IPS-NIHi7 (cell line): ENCODE measurements around the gene RGS7.

Experiments used
- DNase-seq: peaks from one replicate; pipeline ENCODE4 v3.0.0; 2012; ENCODE audit warnings: mixed read lengths; ENCODE audit errors: extremely low spot score

The RGS7 gene

GRCh38 chr1:240833075-240833474 lies 523.9 kb downstream of the RGS7 start:
- DNase-seq = no peak

- no peak for DNase-seq
These were observed 525.1 kb downstream of the RGS7 start for GRCh38 chr1:240831922-240832321.

GRCh38 chr1:240831191-240831631 lies 525.8 kb downstream of the RGS7 start:
- DNase-seq = no peak

GRCh38 chr1:240829487-240829886 lies 527.5 kb downstream of the RGS7 start:
- DNase-seq = no peak

DNA sequence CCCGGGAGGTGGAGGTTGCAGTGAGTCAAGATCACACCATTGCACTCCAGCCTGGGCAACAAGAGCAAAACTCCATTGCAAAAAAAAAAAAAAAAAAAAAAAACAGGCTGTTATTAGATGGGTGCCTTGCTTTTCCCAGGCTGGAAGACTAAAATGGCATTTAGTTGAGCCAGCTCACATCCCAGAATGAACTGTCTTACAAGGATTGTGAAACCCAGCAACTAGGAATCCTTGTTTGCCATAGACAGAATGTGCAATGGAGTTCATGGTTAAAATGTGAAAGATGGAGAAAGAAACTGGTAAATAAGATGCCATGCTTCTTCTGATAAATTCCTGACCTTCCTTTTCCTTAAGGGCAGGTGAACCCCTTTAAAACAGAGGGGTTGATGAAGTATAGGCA lies 529.2 kb downstream of the RGS7 start:
- DNase-seq = no peak

GRCh38 chr1:240824238-240824637 lies 532.8 kb downstream of the RGS7 start:
- no peak for DNase-seq

GRCh38 chr1:240823357-240823756 lies 533.6 kb downstream of the RGS7 start:
- no peak for DNase-seq

GRCh38 chr1:240821925-240822324 lies 535.1 kb downstream of the RGS7 start:
- no peak for DNase-seq

GRCh38 chr1:240820816-240821215 lies 536.2 kb downstream of the RGS7 start:
- no peak for DNase-seq

GRCh38 chr1:240816472-240816871 lies 540.5 kb downstream of the RGS7 start:
- no peak for DNase-seq

DNA sequence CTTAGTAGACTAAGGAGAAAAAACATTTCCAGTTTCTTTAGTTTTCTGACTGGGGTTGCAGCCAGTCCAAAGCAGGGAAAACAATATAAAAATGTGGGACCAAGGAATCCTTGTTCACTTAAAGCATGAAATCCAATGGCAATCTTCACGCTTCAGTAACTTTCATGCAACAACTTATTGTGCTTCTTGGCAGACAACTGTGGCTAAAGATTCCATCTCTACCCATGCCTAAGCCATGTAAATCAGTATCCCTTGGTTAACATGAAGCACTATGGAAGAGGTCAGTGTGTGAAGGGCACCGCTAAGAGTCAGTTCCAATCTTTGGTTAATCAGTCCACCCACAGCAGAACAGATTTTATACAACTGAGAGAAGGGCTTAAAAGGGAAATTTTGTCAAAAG lies 543.3 kb downstream of the RGS7 start:
- DNase-seq = no peak

DNA sequence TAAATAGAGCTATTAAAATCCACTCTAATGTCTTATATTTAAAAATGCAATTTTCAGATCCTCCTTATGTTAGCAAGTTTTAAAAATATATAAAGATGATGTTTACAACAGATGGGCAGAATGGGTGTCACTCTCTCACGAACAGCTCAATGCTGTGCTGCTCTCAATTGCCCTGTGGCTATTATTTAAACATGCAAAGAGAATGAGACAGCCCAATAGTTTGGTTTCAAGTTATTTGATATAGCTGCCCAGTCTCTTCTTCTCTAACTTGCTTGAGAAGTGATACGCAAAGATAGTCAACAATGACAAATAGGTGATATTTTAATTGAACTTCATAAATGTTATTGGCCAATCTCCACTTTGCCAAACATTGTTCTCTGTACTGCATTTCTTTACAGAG lies 545.7 kb downstream of the RGS7 start:
- no peak for DNase-seq

GRCh38 chr1:240808381-240808780 lies 548.6 kb downstream of the RGS7 start:
- DNase-seq = no peak

DNA sequence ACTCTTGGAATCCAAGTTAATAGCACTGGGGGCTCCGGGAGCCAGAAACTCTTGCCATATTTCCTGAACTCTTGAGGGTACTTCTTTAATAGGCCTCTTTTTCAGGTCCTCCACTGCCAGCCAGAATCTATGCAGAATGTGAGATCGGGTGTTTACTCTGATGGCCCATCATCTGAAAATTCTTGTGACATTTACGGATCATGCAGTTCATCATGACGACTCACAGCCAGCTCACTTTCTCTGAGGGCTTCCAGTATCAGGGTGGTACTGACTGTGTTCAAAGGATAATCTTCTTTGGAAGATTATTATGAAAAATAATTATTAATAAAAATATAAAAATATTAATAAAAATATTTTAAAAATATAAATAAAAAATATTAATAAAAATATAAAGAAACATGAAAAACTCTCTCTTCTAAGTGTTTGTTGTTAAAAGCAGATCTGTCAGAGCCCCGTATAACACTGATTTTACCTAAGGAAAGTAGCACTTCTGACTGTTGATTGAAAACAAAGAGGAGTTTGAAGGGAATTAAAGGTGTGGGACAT lies 550.7 kb downstream of the RGS7 start:
- DNase-seq = no peak

GRCh38 chr1:240804475-240804874 lies 552.5 kb downstream of the RGS7 start:
- no peak for DNase-seq

DNA sequence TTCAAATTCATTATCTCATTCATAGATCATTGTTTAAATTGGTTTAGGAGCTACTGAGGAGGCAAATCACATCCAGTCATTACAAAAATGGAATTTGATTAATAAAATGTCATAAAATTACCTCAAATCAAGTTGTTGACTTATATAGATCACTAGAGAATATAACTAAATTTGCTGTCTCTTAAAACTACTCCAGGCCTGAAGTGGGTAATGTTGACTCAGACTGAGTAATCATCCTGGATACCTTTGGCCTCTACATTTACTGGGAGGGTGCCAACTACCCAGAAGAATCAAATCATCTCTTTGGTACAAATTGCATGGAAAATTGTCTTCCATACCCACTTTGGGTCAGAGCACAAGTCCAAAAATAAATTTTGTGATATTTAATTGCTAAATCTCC lies 553.9 kb downstream of the RGS7 start:
- DNase-seq = no peak

DNA sequence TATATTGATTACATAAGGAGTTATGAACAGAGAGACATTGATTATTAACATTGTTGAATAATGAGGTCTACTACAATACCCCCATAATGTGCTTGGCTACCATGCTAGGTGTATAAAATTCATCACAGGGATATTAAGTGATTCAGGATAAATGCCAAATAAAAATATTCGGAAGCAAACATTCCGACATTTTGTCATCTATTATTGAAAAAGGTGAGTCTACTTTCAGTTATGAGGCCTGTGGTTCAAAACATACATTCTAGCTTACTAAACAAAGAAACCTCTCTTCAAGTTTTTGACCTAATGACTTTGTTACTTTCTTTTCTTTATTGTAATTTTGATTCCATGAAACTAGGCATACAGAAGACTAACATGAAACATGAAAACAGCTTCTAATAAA lies 554.7 kb downstream of the RGS7 start:
- no peak for DNase-seq

- no peak for DNase-seq
These were observed 555.6 kb downstream of the RGS7 start for GRCh38 chr1:240801442-240801841.

DNA sequence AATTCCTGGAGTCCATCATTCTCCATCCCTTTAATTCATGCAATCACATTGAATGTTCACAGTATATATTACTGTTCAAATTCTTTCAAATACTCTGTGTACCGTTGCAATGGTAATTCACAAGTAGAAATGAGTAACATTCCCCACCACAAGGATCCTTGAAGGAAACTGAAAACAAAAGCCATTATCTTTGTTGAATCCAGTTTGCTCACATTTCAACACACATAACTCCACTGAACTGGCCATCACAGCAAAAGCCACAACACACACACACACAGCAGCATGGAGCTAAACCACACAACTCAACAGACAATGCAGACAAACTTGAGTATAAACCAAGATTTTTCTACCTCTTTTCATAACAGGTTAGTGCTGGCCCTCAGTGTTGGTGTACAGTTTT lies 556.7 kb downstream of the RGS7 start:
- DNase-seq = no peak

DNA sequence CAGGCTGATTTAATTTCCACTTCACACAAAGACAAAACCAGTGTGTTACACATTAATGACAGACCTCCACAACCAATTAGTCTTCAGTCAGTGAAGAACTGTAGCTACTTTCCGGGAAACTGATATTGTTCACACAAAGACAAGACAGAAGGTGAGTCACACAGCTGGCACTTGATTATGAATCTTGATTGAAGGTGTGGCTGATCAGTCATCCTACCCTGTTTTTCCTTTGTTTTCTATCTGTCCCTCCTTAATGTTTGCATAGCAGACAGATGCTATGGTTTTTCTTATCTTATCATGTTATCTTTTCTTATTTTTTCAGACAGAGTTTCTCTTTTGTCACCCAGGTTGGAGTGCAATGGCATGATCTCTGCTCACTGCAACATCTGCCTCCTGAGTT lies 560.0 kb downstream of the RGS7 start:
- no peak for DNase-seq

DNA sequence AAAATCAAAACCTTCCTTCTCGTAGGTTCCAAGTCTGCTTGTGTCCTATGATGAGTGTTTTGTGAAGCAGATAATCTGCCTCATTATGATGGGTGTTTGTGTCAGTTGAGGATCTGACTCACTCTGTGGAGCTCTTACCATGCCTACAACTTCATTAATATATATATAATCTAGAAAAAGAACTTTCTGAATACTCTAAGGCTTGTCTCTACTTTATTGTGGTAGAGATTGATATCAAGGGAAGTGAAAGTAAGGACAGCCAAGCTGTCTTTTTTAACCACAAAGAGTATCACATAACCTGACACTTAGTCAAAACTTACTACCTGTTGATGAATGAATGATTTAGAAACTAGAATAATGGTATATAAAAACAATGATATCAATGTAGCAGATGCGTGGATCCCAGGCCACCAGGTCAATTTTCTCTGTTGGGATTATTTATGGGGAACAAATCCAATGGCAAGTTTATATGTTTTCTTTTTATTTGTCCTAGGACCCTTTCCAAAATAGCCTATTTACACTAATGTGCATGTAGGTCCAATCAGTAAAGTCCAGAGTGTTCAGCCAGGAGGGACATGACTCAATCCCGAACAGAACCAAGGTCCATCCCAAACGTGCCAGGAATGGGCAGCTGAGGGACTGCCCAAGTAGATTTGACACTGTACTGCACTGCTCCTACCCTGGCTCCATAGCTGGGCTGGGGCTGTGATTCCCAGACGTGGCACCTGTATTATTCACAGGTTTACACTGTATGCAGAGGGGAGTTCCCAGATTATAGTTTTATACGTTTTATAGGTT lies 562.8 kb downstream of the RGS7 start:
- DNase-seq = no peak

- no peak for DNase-seq
These were observed 564.0 kb downstream of the RGS7 start for GRCh38 chr1:240792915-240793529.

GRCh38 chr1:240790856-240791255 lies 566.1 kb downstream of the RGS7 start:
- no peak for DNase-seq
